ENCODE data around the gene TMEM204.
A peak's percentile ranks its signal among the peaks of the same experiment; 100 is the strongest.

The TMEM204 gene

GRCh38 chr16:1533443-1533951 lies at the start of gene TMEM204:
Gene TMEM204 (plus strand): TSS chr16:1533666. CDS start chr16:1534276, 610 bp downstream.
- H3K27ac ChIP-seq, result peak within 1 kb of the TSS; percentile 59

GRCh38 chr16:1485847-1486496 lies 47.5 kb upstream of the TMEM204 start:
- TF ChIP-seq CTCF (conservative IDR thresholded peaks at IDR 0.05), result no peak

More at GRCh38 chr16:1533443-1533951, at the start of gene TMEM204:
- TF ChIP-seq CTCF (conservative IDR thresholded peaks at IDR 0.05), result no peak

GRCh38 chr16:1486551-1487390 lies 46.7 kb upstream of the TMEM204 start:
- TF ChIP-seq CTCF (conservative IDR thresholded peaks at IDR 0.05), result no peak
- H3K27ac ChIP-seq, result no peak overlapping the region

More at GRCh38 chr16:1485847-1486496, 47.5 kb upstream of the TMEM204 start:
- no peak overlapping the region for H3K27ac ChIP-seq

- no peak overlapping the region for H3K27ac ChIP-seq
- TF ChIP-seq CTCF (conservative IDR thresholded peaks at IDR 0.05), result no peak
These were observed 45.9 kb upstream of the TMEM204 start for GRCh38 chr16:1487395-1488053.

- no peak for TF ChIP-seq CTCF (conservative IDR thresholded peaks at IDR 0.05)
These were observed 45.3 kb upstream of the TMEM204 start for GRCh38 chr16:1488054-1488601.

GRCh38 chr16:1488619-1489018 lies 44.8 kb upstream of the TMEM204 start, which contains the start of gene PTX4:
Gene PTX4 (minus strand): TSS chr16:1488944. CDS start chr16:1488909, 35 bp downstream.
- TF ChIP-seq CTCF (conservative IDR thresholded peaks at IDR 0.05), result no peak
- H3K27ac ChIP-seq, result no peak within 1 kb of the TSS

More at GRCh38 chr16:1488054-1488601, 45.3 kb upstream of the TMEM204 start:
- no peak overlapping the region for H3K27ac ChIP-seq

Measured in VCaP (cell line).